ENCODE data around the gene IFITM5.
"Not testable (repeated sequence)": the region's sequence is repeated elsewhere in the genome, so short reads cannot be mapped to it uniquely, and the experiment has no call there.

GRCh38 chr11:318405-319120 lies 19.2 kb upstream of the IFITM5 start:
- not testable (repeated sequence) for TF ChIP-seq CTCF (IDR thresholded peaks at IDR 0.05 in 2 of 3, conservative IDR thresholded peaks at IDR 0.05 in 1 of 3; ENCODE audit: insufficient read depth in 2 of 3, low read depth in 1 of 3, low read length in 3 of 3); SIN3B (IDR thresholded peaks at IDR 0.05; ENCODE audit: low read depth); MECOM (CRISPR knock-in tag; IDR thresholded peaks at IDR 0.05); POLR2A (conservative IDR thresholded peaks at IDR 0.05); JUNB (CRISPR knock-in tag; conservative IDR thresholded peaks at IDR 0.05); TCF3 (CRISPR knock-in tag; IDR thresholded peaks at IDR 0.05); MAX (CRISPR knock-in tag; IDR thresholded peaks at IDR 0.05); RAD21 (CRISPR knock-in tag; conservative IDR thresholded peaks at IDR 0.05 in 1 of 2, IDR thresholded peaks at IDR 0.05 in 1 of 2); SRSF1 (IDR thresholded peaks at IDR 0.05; ENCODE audit: low read depth, low read length); SPI1 (IDR thresholded peaks at IDR 0.05; ENCODE audit: borderline replicate concordance, low read depth, low read length)

Data from K562 (cell line).